ENCODE measurements around the gene TCP11. TPM values are rescaled to one million over a fixed set of nuclear protein-coding genes. Genes with fewer than 3 reads are reported as not detected.
"Not testable (repeated sequence)": the region's sequence is repeated elsewhere in the genome, so short reads cannot be mapped to it uniquely, and the experiment has no call there.

The TCP11 gene
- total and polyA plus RNA-seq, 3 experiments from 2014 or later = not detected

DNA sequence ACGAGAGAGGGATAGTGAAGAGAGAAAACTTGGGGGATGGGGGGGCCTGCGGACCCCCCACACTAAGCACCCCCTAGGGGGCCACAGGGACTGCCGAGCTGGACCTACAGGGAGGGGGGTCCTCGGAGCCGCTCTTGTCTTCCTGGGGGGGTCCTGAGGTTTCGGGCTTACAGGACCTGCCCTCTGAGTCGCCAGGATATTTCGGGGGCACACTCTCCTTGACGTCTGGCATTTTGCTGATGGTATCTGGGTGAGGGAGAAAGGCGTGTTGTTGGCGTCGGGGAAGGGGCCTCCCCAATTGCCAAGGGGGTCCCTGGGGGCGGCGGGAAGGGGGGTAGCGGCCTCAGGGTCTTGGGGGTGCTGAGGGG, 516 bp downstream of the TCP11 start:
- ChIA-PET CTCF (interaction anchor here (0.8 to 2.6 kb wide), 6 partner anchors 10 to 944 kb away, joined by 3 to 8 read pairs (median 4); no protein-coding TSS in a partner anchor), POLR2A (no interaction called here)
- Mint-ChIP-seq H3K9me3 (no peaks in the 10 kb centered on the region), H3K27me3 (peaks cover 16 to 22% of the 10 kb centered on the region in 2 donors), H3K27ac (peak overlapping the region in 2 of 8 donors; percentile 34 to 39), H3K4me1 (peaks cover 11 to 14% (median 11%) of the 10 kb centered on the region in 3 donors), H3K36me3 (no peaks in the 10 kb centered on the region), H3K4me3 (peak overlapping the region in 5 of 7 donors; percentile 55 to 83 (median 61))
- Histone ChIP-seq H3K27me3 (ENCODE audit: insufficient read depth, low read length, poor library complexity, severe bottlenecking) (peaks cover 8% of the 10 kb centered on the region), H3K27ac (ENCODE audit: low read depth, low read length) (no peak overlapping the region), H3K36me3 (ENCODE audit: insufficient read depth, low read length) (no peaks in the 10 kb centered on the region), H3K4me1 (ENCODE audit: insufficient read depth, low read length) (peaks cover 9% of the 10 kb centered on the region), H3K9me3 (ENCODE audit: low read length) (no peaks in the 10 kb centered on the region), H3K4me3 (ENCODE audit: low read length) (no peak overlapping the region)
- no peak for DNase-seq

DNA sequence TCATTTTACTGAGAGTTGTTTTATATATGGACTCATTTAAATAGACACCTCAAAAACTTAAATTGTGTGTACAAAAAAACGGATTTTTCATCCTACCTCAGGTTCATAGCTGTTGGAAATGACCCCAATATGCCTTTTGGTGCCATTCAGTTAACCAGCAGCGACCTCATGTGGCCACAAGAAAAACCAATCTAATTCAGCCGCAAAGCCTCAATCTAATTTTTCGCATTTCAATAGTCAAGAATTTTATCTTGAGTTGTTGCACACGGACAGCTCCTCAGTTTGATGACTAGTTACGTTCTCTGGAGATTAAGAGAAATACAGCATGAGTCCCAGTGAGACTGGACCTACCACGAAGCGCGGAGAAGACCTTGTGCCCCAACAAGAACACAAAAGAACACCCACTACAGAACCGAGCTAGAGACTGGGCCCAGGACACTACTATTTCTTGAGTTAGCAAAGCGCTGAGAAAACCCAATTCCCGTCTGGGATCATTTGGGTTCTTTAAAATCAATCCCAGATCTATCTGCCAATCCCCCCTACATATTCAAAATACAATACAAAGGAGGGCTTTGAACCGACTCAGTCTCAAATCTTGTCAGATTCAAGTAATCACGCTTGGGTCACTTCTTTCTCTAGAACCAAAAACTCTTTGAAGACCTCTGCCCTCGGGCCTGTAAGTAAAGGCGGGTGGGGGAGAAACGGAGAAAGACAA, 1.1 kb downstream of the TCP11 start:
- no peak overlapping the region for H3K4me3 ChIP-seq (ENCODE audit: low read length)
- peak overlapping the region; percentile 2 to 83 (median 57) for H3K4me3 Mint-ChIP-seq
- H3K36me3 Mint-ChIP-seq = no peaks in the 10 kb centered on the region
- no peaks in the 10 kb centered on the region for H3K9me3 Mint-ChIP-seq
- peak; percentile 28 to 68 (median 34) for DNase-seq
- H3K27me3 ChIP-seq (ENCODE audit: insufficient read depth, low read length, poor library complexity, severe bottlenecking) = peaks cover 8% of the 10 kb centered on the region
- H3K27ac Mint-ChIP-seq = peak overlapping the region in 3 of 8 donors; percentile 1 to 39 (median 24)
- peaks cover 16 to 22% of the 10 kb centered on the region in 2 donors for H3K27me3 Mint-ChIP-seq
- no peaks in the 10 kb centered on the region for H3K9me3 ChIP-seq (ENCODE audit: low read length)
- ChIA-PET CTCF (interaction anchor here (0.7 to 2.6 kb wide), 14 partner anchors 8 to 944 kb away, joined by 3 to 8 read pairs (median 4); no protein-coding TSS in a partner anchor), POLR2A (no interaction called here)
- H3K4me1 Mint-ChIP-seq = peaks cover 11 to 14% (median 11%) of the 10 kb centered on the region in 3 donors
- H3K36me3 ChIP-seq (ENCODE audit: insufficient read depth, low read length) = no peaks in the 10 kb centered on the region
- H3K4me1 ChIP-seq (ENCODE audit: insufficient read depth, low read length) = peaks cover 9% of the 10 kb centered on the region
- no peak overlapping the region for H3K27ac ChIP-seq (ENCODE audit: low read depth, low read length)

DNA sequence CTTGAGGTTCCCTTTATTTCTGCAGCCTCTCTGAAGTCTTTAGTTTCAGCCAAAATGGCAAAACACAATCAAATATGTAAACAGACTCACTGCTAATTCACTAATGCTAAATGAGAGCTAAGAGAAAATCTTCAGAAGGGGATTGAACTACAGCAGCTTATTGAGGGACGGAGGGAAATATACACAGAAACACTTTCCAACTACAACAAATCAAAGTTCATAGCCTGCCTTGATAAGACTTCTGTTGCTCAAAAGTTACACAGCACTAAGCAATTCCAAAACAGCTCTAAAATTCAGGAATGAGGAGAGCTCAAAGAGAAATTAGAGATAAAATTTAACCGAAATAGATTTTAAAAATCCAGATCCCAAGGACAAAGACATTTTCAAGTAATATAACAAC, 1.7 kb downstream of the TCP11 start:
- Mint-ChIP-seq H3K9me3 (no peaks in the 10 kb centered on the region), H3K4me3 (no peak overlapping the region), H3K36me3 (no peaks in the 10 kb centered on the region), H3K27me3 (peaks cover 16 to 22% of the 10 kb centered on the region in 2 donors), H3K4me1 (peaks cover 11 to 14% (median 11%) of the 10 kb centered on the region in 3 donors), H3K27ac (no peak overlapping the region)
- peaks cover 8% of the 10 kb centered on the region for H3K27me3 ChIP-seq (ENCODE audit: insufficient read depth, low read length, poor library complexity, severe bottlenecking)
- DNase-seq = no peak
- ChIA-PET POLR2A (no interaction called here), CTCF (interaction anchor here (0.7 to 2.6 kb wide), 13 partner anchors 9 to 943 kb away, joined by 3 to 8 read pairs (median 4); no protein-coding TSS in a partner anchor)
- no peaks in the 10 kb centered on the region for H3K9me3 ChIP-seq (ENCODE audit: low read length)
- peaks cover 9% of the 10 kb centered on the region for H3K4me1 ChIP-seq (ENCODE audit: insufficient read depth, low read length)
- H3K4me3 ChIP-seq (ENCODE audit: low read length) = no peak overlapping the region
- H3K36me3 ChIP-seq (ENCODE audit: insufficient read depth, low read length) = no peaks in the 10 kb centered on the region
- no peak overlapping the region for H3K27ac ChIP-seq (ENCODE audit: low read depth, low read length)

DNA sequence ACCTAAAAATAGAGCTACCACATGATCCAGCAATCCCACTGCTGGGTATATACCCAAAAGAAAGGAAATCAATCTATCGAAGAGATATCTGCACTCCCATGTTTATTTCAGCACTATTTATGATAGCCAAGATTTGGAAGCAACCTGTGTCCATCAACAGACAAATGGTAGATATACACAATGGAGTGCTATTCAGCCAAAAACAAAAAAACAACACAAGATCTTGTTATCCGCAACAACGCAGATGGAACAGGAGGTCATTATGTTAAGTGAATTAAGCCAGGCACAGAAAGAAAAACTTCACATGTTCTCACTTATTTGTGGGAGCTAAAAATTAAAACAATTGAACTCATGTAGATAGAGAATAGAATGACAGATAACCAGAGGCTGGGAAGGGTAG, 2.9 kb downstream of the TCP11 start:
- H3K36me3 Mint-ChIP-seq; H3K36me3 ChIP-seq (ENCODE audit: insufficient read depth, low read length); H3K27ac Mint-ChIP-seq; H3K27ac ChIP-seq (ENCODE audit: low read depth, low read length); POLR2A ChIA-PET; H3K4me3 Mint-ChIP-seq; H3K9me3 ChIP-seq (ENCODE audit: low read length); H3K4me1 ChIP-seq (ENCODE audit: insufficient read depth, low read length); H3K9me3 Mint-ChIP-seq; H3K27me3 ChIP-seq (ENCODE audit: insufficient read depth, low read length, poor library complexity, severe bottlenecking); DNase-seq; H3K4me3 ChIP-seq (ENCODE audit: low read length): not testable (repeated sequence)
- peaks cover 16 to 24% of the 10 kb centered on the region in 2 donors for H3K27me3 Mint-ChIP-seq
- H3K4me1 Mint-ChIP-seq = peaks cover 11 to 14% (median 11%) of the 10 kb centered on the region in 3 donors
- CTCF ChIA-PET = interaction anchor here (0.6 kb wide), 1 partner anchor 151 kb away, joined by 3 read pairs; no protein-coding TSS in a partner anchor

DNA sequence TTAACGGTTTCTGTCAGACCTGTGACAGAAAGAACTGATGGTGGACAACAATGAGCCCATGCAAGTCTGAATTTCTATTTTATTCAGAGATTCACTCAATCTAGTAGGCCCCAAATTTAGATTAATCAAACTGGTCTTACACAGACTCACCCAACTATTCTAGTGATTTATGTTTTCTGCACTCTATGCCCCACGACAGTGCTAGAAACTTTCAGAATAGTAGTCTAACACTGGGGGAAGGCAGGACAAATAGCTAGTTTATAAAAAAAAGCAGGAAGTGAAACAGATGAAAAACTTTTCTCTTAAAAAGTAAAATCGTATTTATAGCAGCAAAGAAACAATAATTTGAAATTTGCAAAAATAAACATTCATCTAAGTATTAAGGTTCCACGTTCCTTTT, 5.0 kb downstream of the TCP11 start:
- H3K27ac Mint-ChIP-seq = no peak overlapping the region
- H3K27me3 ChIP-seq (ENCODE audit: insufficient read depth, low read length, poor library complexity, severe bottlenecking) = peaks cover 8% of the 10 kb centered on the region
- H3K36me3 Mint-ChIP-seq = no peaks in the 10 kb centered on the region
- peaks cover 9% of the 10 kb centered on the region for H3K4me1 ChIP-seq (ENCODE audit: insufficient read depth, low read length)
- no peaks in the 10 kb centered on the region for H3K9me3 Mint-ChIP-seq
- DNase-seq = no peak
- POLR2A ChIA-PET = no interaction called here
- H3K9me3 ChIP-seq (ENCODE audit: low read length) = no peaks in the 10 kb centered on the region
- H3K4me1 Mint-ChIP-seq = peaks cover 9 to 11% (median 10%) of the 10 kb centered on the region in 3 donors
- no peak overlapping the region for H3K4me3 ChIP-seq (ENCODE audit: low read length)
- peaks cover 15 to 29% of the 10 kb centered on the region in 2 donors for H3K27me3 Mint-ChIP-seq
- CTCF ChIA-PET = no interaction called here
- H3K4me3 Mint-ChIP-seq = no peak overlapping the region
- no peaks in the 10 kb centered on the region for H3K36me3 ChIP-seq (ENCODE audit: insufficient read depth, low read length)
- no peak overlapping the region for H3K27ac ChIP-seq (ENCODE audit: low read depth, low read length)

DNA sequence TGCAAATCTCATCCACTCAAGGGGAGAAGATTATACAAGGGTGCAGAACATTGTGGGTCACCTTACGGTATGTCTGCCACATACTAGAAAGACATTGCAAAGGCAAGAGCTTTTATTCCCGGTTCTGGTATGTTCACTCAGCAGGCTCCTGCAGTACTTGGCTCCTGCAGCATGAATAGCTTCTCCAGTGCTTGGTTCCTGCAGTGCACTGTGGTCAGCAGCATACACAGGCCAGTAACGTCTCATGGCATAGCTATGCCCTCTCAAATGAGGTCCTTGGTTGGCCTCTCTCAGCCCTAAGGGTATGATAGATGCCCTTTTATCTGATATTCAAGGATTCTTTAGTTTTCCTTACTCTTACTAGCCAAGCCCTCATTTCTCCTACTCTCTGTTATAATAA, 12.6 kb downstream of the TCP11 start:
- H3K36me3 ChIP-seq (ENCODE audit: insufficient read depth, low read length) = no peaks in the 10 kb centered on the region
- Mint-ChIP-seq H3K36me3 (no peaks in the 10 kb centered on the region), H3K27ac (no peak overlapping the region)

DNA sequence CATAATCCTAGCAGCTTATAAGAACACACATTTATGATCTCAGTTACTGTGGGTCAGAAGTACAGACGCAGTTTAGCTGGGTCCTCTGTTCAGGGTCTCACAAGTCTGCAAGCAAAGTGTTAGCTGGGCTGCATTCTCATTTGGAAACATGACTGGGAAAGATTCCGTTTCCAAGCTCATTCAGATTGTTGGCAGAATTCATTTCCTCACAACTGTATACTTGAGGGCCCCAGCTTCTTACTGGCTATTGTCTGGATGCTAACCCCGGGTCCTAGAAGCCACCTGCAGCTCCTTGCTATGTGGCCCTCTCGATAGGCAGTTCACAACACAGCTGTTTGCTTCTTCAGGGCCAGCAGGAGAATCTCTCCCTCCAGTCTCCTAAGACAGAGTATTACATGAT, 13.1 kb downstream of the TCP11 start:
- ChIA-PET CTCF (no interaction called here), POLR2A (no interaction called here)
- Histone ChIP-seq H3K9me3 (ENCODE audit: low read length) (no peaks in the 10 kb centered on the region), H3K36me3 (ENCODE audit: insufficient read depth, low read length) (no peaks in the 10 kb centered on the region), H3K27ac (ENCODE audit: low read depth, low read length) (no peak overlapping the region), H3K4me3 (ENCODE audit: low read length) (no peak overlapping the region), H3K4me1 (ENCODE audit: insufficient read depth, low read length) (no peaks in the 10 kb centered on the region), H3K27me3 (ENCODE audit: insufficient read depth, low read length, poor library complexity, severe bottlenecking) (no peaks in the 10 kb centered on the region)
- no peak for DNase-seq
- H3K36me3 Mint-ChIP-seq = no peaks in the 10 kb centered on the region
- H3K27me3 Mint-ChIP-seq = peaks cover 8 to 44% of the 10 kb centered on the region in 2 donors
- no peaks in the 10 kb centered on the region for H3K4me1 Mint-ChIP-seq
- H3K27ac Mint-ChIP-seq = no peak overlapping the region
- H3K4me3 Mint-ChIP-seq = no peak overlapping the region
- peaks cover 0 to 1% (median 0%) of the 10 kb centered on the region in 5 donors for H3K9me3 Mint-ChIP-seq

More for the DNA sequence above, 12.6 kb downstream of the TCP11 start:
- H3K27me3 ChIP-seq (ENCODE audit: insufficient read depth, low read length, poor library complexity, severe bottlenecking) = no peaks in the 10 kb centered on the region
- no peaks in the 10 kb centered on the region for H3K9me3 Mint-ChIP-seq
- no peaks in the 10 kb centered on the region for H3K4me1 Mint-ChIP-seq
- ChIA-PET POLR2A (no interaction called here), CTCF (no interaction called here)
- H3K27ac ChIP-seq (ENCODE audit: low read depth, low read length) = no peak overlapping the region
- H3K4me1 ChIP-seq (ENCODE audit: insufficient read depth, low read length) = no peaks in the 10 kb centered on the region
- DNase-seq = no peak
- no peak overlapping the region for H3K4me3 Mint-ChIP-seq
- H3K4me3 ChIP-seq (ENCODE audit: low read length) = no peak overlapping the region
- peaks cover 8 to 44% of the 10 kb centered on the region in 2 donors for H3K27me3 Mint-ChIP-seq
- H3K9me3 ChIP-seq (ENCODE audit: low read length) = no peaks in the 10 kb centered on the region

DNA sequence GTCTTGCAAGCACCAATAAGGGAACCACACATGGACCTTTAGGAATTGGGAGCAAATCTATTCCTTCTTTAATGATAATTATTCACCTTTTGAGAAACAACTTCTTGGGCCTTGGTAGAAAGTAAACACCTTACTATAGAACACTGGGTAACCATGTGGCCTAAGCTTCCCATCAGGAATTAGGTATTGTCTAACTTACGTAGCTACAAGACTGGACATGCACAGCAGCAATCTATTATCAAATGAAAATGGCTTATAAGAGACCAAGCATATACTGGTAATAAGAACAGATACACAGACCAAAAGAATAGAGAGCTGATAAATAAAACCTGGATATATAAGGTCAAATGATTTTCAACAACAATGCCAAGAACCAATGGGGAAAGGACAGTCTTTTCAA, 16.8 kb downstream of the TCP11 start:
- Mint-ChIP-seq H3K4me3 (no peak overlapping the region), H3K9me3 (peaks cover 0 to 10% (median 2%) of the 10 kb centered on the region in 5 donors), H3K4me1 (no peaks in the 10 kb centered on the region), H3K27ac (no peak overlapping the region), H3K27me3 (peaks cover 10 to 31% of the 10 kb centered on the region in 2 donors), H3K36me3 (peaks cover 0 to 5% (median 0%) of the 10 kb centered on the region in 3 donors)
- no peaks in the 10 kb centered on the region for H3K36me3 ChIP-seq (ENCODE audit: insufficient read depth, low read length)
- H3K9me3 ChIP-seq (ENCODE audit: low read length) = no peaks in the 10 kb centered on the region
- no peak overlapping the region for H3K4me3 ChIP-seq (ENCODE audit: low read length)
- ChIA-PET CTCF (interaction anchor here (0.9 kb wide), 1 partner anchor 16 kb away, joined by 3 read pairs; no protein-coding TSS in a partner anchor), POLR2A (interaction anchor here (0.5 kb wide), 2 partner anchors 10 to 935 kb away, joined by 3 to 4 read pairs; no protein-coding TSS in a partner anchor)
- no peak overlapping the region for H3K27ac ChIP-seq (ENCODE audit: low read depth, low read length)
- no peaks in the 10 kb centered on the region for H3K4me1 ChIP-seq (ENCODE audit: insufficient read depth, low read length)
- no peaks in the 10 kb centered on the region for H3K27me3 ChIP-seq (ENCODE audit: insufficient read depth, low read length, poor library complexity, severe bottlenecking)
- no peak for DNase-seq

Data from CD8-positive, alpha-beta memory T cell (primary cell).